GM19238 (cell line): ENCODE measurements around the gene ZNHIT1.

Source experiments
- DNase-seq: peaks from one replicate; pipeline ENCODE4 v3.0.0; 2011; ENCODE audit warnings: low spot score; ENCODE audit not compliant: insufficient read length

ZNHIT1 gene

DNA sequence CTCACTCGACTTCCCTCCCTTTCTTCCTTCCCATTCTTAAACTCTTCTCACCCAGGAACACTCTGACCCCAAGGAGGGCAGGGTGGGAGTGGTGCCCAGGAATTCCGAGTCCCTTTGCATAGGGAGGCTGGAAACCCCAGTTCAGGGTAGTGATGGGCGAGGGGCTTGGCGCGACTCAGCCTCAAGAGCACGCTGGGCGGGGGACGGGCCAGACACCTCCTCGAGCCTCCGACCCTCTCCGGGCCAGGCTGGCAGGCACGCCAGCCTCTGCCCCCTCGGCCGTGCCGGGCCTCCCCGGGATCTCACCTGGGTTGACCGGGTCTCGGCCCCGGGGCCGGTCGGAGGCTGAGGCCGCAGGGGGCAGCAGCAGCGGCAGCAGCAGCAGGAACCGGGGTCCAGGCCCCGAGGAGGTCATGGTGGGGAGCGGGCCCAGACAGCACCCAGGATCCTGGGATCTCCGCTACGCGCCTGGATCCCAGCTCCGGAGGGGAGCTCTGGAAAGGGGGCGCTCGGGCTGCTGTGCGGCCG is 1.0 kb upstream of the ZNHIT1 start:
- DNase-seq = no peak

DNA sequence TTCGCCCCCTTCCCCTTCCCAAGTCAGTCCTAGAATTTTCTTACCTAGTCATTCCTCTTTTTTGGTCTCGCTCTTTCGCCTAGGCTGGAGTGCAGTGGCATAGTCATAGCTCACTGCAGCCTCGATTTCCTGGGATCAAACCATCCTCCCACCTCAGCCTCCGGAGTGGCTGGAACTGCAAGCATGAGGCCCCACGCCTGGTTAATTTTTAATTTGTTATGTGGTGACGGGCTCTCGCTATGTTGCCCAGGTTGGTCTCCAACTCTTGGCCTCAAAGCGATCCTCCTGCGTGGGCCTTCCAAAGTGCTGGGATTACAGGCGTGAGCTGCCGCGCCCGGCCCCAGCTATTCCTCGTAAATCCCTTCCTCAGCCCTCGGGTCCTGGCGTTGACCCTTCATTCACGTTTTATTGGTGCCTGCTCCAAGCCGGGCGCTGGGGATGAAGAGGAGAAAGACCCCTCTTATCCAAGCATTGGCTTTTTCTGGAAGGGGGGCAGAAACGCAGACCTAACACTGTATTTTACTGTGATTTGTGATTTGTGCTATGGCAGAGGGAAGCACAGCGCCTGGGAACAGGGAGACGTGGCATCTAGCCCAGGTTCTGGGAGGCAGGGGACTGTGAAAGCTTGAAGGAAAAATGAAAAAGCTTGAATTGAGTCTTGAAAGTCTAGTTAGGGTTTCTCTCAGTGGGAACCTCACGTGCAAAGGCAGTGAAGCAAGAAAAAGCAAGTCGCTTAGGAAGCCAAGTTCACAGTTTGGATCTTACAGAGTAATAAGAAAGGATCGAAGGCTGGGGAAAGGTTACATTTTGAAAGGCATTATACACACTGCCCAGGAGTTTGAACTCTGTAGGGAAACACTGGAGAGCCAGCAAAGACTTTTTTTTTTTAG is 516 bp downstream of the ZNHIT1 start:
- no peak for DNase-seq

DNA sequence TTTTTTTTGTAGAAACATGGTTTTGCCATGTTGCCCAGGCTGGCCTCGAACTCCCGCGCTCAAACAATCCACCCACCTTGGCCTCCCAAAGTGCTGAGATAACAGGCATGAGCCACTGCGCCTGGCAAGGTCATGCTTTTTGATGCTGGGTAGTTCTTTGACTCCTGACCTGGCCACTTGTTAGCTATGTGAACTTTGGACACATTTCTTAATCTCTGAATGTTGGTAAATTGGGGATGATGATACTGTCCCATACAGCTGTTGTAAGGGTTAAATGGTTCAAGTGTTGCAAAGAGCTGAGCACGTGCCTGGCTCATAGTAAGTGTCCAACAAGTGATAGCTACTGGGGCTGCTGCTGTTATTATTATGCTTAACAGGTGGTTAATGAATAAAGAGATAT is 2.3 kb downstream of the ZNHIT1 start:
- DNase-seq = no peak

DNA sequence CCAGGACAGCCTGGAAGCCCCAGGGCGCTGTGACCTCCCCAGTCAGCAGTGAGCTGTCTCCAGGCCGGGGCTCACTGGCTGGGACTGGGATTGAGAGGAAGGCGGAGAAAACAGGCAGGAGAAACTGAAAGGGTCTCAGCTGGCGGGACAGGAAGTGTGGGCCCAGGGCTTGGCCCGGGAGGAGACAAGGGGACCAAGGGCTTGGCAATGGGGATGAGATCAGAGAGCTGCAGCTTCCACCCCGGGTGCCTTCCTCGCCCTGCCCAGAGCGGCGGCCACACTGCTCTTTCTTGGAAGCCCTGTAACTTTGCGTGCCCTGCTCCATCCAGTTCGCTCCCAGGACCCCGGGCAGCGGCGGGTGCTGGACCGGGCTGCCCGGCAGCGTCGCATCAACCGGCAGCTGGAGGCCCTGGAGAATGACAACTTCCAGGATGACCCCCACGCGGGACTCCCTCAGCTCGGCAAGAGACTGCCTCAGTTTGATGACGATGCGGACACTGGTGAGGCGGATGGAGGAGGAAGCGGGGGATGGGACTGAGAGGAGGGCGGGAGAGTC is 4.4 kb downstream of the ZNHIT1 start:
- DNase-seq = no peak

DNA sequence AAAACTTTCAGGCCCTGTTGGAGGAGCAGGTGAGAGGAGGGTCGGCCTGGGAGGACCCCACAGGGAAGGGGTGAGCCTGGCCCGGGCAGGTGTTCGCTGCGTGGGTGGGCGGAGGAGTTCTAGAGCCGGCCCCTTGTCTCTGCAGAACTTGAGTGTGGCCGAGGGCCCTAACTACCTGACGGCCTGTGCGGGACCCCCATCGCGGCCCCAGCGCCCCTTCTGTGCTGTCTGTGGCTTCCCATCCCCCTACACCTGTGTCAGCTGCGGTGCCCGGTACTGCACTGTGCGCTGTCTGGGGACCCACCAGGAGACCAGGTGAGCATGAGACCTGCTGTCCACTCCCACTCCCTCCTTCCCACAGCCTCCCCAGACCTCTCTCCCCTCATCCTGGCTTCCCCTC is 5.6 kb downstream of the ZNHIT1 start:
- DNase-seq = no peak

DNA sequence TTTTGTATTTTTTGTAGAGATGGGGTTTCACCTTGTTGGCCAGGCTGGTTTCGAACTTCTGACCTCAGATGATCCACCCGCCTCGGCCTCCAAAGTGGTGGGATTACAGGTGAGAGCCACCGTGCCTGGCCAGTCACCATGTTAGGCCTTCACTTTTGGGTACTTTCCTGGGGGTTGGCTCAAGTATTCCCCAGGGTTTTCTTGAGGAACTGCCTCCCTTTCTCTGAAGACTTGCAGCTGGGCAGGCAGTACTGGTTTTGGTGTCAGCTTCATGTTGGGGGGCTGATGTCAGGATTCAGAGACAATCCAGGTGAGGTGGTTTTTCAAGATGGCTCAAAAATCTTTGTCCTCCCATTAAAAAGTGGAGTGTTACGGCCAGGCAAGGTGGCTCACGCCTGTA is 7.7 kb downstream of the ZNHIT1 start:
- DNase-seq = no peak

DNA sequence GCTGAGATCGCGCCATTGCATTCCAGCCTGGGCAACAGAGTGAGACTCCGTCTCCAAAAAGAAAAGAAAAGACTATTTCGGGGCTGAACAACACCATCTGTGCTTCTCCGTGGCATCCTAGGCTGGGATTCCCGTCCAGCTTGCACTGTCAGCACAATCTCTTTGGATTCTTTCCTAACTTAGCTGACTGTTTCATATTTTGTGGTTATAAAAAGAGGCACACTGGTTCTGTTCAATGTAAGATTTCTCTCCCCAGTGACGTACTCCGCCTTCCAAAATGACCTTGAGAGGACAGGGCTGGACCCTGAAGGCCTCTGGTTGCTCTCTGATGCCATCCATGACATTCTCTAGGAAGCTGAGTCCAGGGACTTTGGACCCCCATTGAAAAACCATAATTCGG is 8.8 kb downstream of the ZNHIT1 start:
- DNase-seq = no peak

DNA sequence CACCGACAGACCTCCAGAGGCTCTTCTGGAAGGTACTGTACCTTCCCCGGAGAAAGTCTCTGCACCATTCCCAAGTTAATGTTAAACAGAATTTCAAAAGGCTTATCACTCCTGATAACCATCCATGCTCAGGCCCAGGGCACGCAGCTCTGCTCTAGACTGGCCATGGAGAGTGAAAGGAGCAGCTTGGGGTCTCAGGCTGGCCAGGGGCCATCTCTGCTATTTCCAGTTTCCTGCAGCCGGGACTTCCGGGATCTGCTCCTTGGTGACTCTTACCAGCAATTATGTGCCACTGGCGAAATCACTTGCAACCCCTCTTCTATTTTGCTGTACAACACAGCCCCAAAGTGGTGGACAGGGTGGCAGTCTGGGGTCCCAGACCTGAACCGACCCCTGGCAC is 13.7 kb downstream of the ZNHIT1 start:
- DNase-seq = no peak

DNA sequence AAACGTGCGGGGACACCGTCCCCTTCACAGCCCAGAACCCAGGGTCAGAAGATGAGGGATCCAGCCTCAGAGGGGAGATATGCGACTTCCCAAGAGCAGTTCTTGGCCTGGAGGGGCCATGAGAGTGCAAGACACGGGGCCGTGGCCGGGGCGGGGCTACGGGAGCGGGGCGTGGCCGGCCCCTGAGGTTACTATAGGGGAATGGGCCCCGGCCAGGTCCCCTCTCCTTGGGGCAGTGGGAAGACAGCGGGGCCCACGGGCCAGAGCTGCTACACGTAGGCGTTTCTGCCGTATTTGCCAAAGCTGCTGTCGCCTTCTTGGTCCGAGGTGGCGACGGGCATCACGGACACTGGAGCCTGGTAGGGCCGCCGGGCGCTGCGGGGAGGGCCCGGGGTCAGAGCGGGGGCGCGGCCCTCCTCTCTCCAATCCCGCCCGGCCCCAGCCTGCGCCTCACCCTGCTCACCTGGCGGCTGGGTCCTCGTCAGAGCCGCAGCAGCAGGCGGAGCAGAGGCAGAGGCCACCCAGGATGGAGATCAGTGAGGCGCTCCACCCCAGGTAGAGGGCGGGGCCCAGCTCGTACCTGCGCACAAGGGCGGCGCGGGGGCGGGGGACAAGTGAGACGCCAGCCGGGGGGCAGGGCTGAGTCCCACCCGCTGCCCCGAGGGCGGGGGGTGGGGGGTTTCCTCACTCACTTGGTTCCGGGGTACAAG is 14.3 kb downstream of the ZNHIT1 start:
- no peak for DNase-seq

DNA sequence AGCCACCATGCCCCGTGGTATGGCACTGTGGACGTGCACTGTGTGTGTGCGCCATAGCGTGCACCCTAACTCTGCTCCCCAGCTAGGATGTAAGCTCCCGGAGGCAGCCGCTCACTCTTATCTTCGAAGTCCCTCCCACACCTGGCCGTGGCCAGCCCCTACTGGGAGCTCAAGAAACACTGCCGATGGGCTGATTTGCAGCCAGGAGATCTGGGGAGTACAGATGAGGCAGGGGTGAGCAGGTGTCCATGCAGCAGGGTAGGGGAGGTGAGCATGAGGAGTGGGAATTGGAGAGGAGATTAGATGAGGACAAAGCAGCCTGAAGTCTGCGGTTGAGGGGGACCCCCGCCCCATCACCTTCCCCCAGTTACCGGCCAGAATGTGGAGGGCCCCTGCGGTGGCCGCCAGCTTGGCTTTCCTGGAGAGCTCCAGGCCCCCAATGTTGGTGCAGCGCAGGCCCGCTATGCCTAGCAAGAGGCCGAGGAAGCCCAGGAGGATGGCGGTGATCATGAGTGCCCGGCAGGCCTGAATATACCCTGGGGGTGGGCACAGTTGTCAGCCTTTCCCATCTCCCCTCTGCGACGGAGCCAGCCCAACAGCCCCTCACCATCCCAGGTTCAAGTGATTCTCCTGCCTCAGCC is 16.1 kb downstream of the ZNHIT1 start:
- DNase-seq = no peak

DNA sequence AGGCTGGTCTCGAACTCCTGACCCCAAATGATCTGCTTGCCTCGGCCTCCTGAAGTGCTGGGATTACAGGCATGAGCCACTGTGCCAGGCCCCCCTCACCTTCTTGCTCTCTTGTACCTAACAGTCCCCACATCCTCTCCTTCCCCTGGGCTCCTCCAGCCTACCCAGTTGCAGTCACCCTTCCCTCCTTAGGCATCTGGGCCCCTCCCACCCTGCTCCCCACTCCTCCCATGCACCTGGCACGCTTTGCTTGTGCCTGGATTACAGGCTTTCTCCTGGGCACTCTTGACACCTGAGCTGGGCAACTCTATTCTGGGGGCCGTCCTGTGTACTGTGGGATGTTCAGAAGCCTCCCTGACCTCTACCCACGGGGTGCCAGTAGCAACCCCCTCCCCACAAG is 16.7 kb downstream of the ZNHIT1 start:
- no peak for DNase-seq

DNA sequence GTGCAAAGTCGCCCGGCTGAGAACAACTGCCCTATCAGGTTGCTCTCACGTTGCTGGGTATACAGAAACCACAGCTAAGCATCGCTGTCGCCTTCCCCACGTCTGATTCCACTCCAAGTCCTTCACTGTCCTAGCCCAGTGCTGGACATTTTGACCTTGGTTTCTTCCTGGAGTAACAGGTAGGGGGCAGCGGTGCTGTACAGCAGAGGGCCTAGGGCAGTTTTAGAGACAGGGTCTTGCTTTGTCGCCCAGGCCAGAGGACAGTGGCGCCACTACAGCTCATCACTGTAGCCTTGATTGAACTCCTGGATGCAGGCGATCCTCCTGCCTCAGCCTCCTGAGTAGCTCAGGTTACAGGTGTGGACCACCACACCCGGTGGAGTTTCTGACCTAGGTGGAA is 17.1 kb downstream of the ZNHIT1 start:
- no peak for DNase-seq

DNA sequence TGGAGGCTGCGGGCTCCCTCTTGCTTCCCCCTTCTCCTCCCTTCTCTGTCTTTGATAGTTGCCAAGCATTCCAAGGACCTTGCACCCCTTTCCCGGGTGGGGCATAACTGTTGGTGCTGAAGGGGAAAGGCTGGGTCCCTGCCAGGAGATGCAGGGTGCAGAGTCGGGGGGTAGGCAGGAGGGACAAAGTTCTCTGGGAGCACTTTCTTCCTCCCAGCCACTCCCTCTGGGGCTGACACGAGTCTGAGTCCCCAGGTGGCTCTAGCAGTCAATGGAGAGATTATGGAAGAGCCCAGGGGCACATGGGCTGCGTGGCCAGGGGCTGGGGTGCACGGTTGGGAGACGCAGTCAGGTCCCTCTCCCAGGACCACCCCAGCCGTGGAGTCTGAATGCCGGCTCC is 17.6 kb downstream of the ZNHIT1 start:
- no peak for DNase-seq

DNA sequence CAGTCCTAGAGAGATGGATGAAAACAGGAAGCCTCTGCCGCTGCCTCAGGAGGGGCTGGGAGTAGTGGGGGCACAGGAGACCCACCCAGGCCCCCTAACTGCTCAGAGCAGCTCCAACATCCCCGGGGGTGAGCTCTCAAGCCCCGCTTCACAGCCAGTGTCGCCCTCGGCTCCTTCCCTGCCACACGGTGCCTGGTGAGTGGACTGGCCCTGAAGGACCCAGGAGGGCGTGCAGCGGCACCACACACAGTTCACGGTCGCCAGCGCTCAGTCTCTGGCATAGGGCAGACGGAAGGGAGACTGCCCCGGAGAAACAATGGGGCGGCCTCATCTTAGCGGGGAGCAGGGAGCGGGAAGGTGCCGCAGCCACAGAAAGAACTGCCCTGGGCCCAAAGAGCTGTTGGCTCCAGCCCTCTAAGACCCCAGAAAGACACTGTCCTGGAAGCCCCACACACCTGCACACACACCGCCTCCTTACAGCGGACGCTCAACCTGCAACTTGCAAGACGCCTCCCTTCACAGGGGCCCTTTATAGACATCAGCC is 18.4 kb downstream of the ZNHIT1 start:
- no peak for DNase-seq

DNA sequence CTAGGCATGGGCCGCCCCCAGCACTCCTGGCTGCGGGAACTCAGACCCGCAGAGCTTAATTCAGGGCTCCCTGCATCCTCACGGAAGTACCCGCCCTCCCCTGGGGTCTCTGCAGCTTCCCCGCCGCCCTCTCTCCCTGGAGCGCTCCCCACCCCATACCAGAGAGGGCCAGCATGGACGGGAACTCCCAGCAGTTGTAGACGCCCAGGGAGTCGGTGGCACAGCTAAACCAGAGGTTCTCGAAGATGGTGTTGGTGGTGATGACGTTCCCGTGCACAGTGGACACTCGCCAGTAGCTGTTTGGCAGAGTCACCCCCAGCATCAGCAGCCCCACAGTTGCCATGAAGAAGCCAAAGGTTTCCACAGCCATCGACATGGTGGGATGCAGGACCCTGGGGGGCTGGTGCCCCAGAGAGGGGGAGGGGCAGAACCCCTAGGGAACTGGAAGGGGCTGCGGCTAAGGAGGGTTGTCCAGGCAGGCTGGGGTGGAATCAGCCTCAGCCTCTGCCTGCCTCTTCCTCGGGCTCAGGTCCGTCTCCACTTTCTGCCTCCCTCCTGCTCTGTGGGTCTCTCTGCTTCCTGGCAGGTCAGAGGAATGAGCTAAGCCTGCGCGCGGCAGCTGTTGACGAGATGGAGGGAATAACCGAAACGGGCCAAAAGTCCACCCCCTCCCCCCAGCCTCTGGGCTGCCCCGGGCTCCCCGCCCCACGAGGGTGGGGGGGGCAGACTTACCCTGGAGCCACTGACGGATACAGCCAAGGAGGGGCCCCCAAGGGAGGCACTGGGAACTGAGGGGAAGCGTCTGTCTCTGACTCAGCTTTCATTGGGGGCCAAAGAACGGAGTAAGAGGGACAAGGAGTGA is 19.5 kb downstream of the ZNHIT1 start, which contains the start of gene CLDN15:
TSS of gene CLDN15 (minus strand) at position 597 of the 862 bp plus-strand sequence. CDS start at position 376, 221 bp downstream.
- DNase-seq = no peak

DNA sequence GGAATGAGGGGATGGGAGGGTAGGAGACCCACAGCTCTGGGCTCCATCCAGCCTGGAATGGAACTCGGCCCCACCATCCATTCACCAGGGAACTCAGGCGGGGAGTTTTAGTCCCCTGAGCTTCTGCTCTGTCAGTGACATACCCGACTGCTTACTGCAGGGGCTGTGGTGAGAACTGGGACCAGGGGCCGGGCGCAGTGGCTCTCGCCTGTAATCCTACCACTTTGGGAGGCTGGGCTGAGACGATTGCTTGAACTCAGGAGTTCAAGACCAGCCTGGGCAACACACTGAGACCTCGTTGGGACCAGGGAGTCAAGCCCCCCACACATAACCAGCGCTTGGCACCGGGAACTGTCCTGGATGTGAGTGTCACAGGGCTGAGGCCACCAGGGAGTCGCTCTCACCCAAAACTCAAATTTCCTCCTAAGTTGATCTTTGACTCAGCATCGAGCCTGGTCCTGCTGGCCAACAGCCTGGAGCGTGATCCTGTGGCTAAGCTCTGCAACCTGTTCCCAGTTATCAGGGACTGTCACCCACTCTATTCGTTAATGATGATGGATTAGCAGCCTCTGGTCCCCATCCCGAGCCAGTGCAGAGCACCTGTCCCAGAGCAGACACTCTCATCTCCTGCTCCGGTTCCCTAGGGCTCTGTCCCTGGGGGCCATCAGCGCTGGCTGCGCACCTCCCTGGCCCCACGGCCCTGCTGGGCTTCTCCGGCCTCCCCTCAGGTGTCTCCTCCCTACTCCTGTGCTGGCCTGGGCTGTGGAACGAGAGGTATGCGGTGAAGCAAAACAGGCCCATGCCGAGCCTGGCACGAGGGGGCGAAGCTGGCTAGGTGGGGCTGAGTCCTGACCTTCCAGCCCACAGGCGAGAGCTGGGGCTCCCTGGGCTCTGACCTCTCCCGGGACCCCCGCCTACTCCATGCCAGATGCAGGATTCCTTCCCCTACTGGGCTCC is 20.5 kb downstream of the ZNHIT1 start:
- no peak for DNase-seq

DNA sequence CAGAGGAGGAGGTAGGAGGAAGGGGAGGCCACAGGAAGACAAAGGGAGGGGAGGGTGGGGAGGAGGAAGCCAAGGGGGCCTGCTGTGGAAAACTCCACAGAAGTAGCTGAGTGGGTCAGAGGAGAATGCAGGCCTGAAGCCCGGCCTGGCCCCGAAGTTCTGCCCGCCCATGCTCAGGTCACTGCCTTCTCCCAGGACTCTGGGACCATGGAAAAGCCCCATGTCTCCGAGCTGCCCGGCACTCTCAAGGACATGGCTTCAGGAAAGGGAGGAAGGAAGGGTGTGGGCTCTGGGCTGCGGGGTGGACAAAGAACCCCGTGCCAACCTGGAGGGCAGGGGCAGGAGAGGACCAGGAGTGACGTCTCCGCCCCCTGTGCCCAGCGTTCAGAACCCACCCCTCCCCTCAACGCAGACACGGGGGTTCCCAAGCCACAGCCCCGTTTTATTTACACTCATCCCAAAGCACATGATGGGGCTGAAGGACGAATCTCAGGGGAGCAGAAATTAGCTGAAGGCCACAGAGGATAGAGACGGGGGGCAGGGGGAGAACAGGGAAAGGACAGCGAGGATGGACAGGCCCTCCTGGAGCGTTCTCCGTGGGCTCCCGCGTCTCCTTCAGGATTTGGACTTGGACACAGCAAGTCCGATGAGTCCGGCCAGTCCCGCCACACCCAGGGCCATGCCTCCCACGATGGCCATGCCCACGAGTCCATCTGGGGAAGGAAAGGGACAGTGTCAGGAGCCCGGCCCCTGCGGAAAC is 21.4 kb downstream of the ZNHIT1 start:
- no peak for DNase-seq

DNA sequence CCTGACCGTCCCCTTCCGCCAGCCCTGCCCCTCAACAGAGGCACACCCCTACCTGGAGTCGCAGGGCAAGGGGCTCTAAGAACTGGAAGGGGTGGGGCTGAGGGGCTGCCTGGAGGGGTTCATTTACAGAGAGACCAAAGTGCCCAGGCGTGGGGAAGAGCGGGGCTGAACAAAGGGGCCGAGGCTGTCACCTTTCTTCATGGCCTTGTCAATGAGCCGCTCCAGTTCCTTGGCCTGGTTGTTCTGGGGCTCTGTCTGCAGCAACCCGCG is 21.9 kb downstream of the ZNHIT1 start:
- DNase-seq = no peak
